OCI-LY7 (cell line): ENCODE results near the gene C16orf87. TPM values are rescaled to one million over a fixed set of nuclear protein-coding genes. Genes with fewer than 3 reads are reported as not detected.

Experiments used
- BruUV-seq: library from RNA; stranded (reverse); fragments of 400-500 nt; replicated peaks from 2 replicates; lab custom pipeline; 2021; lab: Mats Ljungman, UMichigan
- CTCF ChIA-PET: fragments of 300-600 bp; sonication (Branson Sonifier 250); formaldehyde crosslinking; loops from one replicate; lab custom pipeline; 2022; ENCODE audit warnings: antibody characterized with exemption; ENCODE audit not compliant: unreplicated experiment; lab: Charles Lee
- POLR2A ChIA-PET: fragments of 300-600 bp; sonication (Branson Sonifier 250); formaldehyde crosslinking; loops from one replicate; lab custom pipeline; 2022; ENCODE audit warnings: antibody characterized with exemption; lab: Charles Lee
- DNase-seq: peaks from one replicate; pipeline ENCODE4 v3.0.0-alpha.2; 2015; ENCODE audit warnings: low spot score
- H2AFZ ChIP-seq: fragments of 200-600 bp; sonication (generic), shearing (Covaris generic); 2 replicates; pipeline ENCODE4 v1.6.1; 2014; ENCODE audit warnings: mild to moderate bottlenecking, antibody characterized with exemption, low read length, moderate library complexity
- H3K27ac ChIP-seq: fragments of 200-600 bp; sonication (generic); 2 replicates; pipeline ENCODE4 v1.5.1; 2014; ENCODE audit warnings: mixed run types, low read depth, mild to moderate bottlenecking, moderate library complexity, low read length, inconsistent platforms; ENCODE audit not compliant: poor library complexity, severe bottlenecking
- H3K36me3 ChIP-seq: fragments of 200-600 bp; sonication (generic); 2 replicates; pipeline ENCODE4 v1.6.1; 2014; ENCODE audit warnings: mild to moderate bottlenecking, antibody characterized with exemption, low read length, moderate library complexity, mixed read lengths; ENCODE audit not compliant: insufficient read depth
- H3K4me1 ChIP-seq: fragments of 200-600 bp; sonication (generic); 2 replicates; pipeline ENCODE4 v1.5.1; 2014; ENCODE audit warnings: mild to moderate bottlenecking, low read length; ENCODE audit not compliant: insufficient read depth, poor library complexity, severe bottlenecking
- H3K4me2 ChIP-seq: fragments of 200-600 bp; sonication (generic); 2 replicates; pipeline ENCODE4 v1.6.1; 2014; ENCODE audit warnings: mild to moderate bottlenecking, low read length
- H3K4me3 ChIP-seq: fragments of 200-600 bp; sonication (generic); 2 replicates; pipeline ENCODE4 v1.5.1; 2014; ENCODE audit warnings: mild to moderate bottlenecking, low read depth, low read length; ENCODE audit not compliant: poor library complexity, severe bottlenecking
- H3K79me2 ChIP-seq: fragments of 200-600 bp; sonication (generic); 2 replicates; pipeline ENCODE4 v1.6.1; 2016; ENCODE audit warnings: low read depth, mild to moderate bottlenecking, low read length, moderate library complexity, mixed read lengths; ENCODE audit not compliant: insufficient read depth
- H3K9me2 ChIP-seq: fragments of 200-600 bp; sonication (generic); 2 replicates; pipeline ENCODE4 v1.6.1; 2016; ENCODE audit warnings: mild to moderate bottlenecking, low read length, mixed read lengths; ENCODE audit not compliant: insufficient read depth
- H3K9me3 ChIP-seq: fragments of 200-600 bp; sonication (generic); 2 replicates; pipeline ENCODE4 v1.6.1; 2014; ENCODE audit warnings: mild to moderate bottlenecking, mixed run types, low read length, mixed read lengths
- H4K20me1 ChIP-seq: fragments of 200-600 bp; sonication (generic); 2 replicates; pipeline ENCODE4 v1.6.1; 2014; ENCODE audit warnings: mild to moderate bottlenecking, antibody characterized with exemption, low read length, moderate library complexity, mixed read lengths; ENCODE audit not compliant: insufficient read depth
- EZH2phosphoT487 ChIP-seq: fragments of 200-600 bp; sonication (generic); IDR thresholded peaks from 2 replicates; pipeline ENCODE4 v1.6.1; 2018; ENCODE audit warnings: low read depth, borderline replicate concordance, mild to moderate bottlenecking, mixed run types, antibody characterized with exemption, low read length, moderate library complexity, mixed read lengths
- intact Hi-C: fragments of 100-400 bp; cut with micrococcal nuclease; formaldehyde crosslinking; loops from one replicate; pipeline ENCODE4 v1.10.0; 2022; ENCODE audit not compliant: unreplicated experiment
- total RNA-seq, 2 experiments: library from RNA; depleted of rRNA in 1 of 2; stranded (reverse); fragments of >200 nt in 1 of 2; shearing (Covaris generic) in 1 of 2; gene quantifications; 2 replicates each; pipeline ENCODE4 v1.2.3, GENCODE V29; 2014 to 2022
- TF ChIP-seq, protein P1 (sequence below): fragments of 200-600 bp; sonication (generic); conservative IDR thresholded peaks from 2 replicates; pipeline ENCODE4 v1.5.1; 2014; ENCODE audit warnings: mild to moderate bottlenecking, antibody characterized with exemption, low read length, moderate library complexity, mixed read lengths

Gene C16orf87
- total RNA-seq, 2 experiments from 2014 or later: 9.1 to 21.1 TPM

- Histone ChIP-seq H3K79me2 (no peaks in the 10 kb centered on the region), H3K36me3 (no peaks in the 10 kb centered on the region), H4K20me1 (no peaks in the 10 kb centered on the region), H3K4me2 (no peak overlapping the region), H3K4me3 (no peak overlapping the region), H3K4me1 (no peaks in the 10 kb centered on the region), H3K9me2 (no peaks in the 10 kb centered on the region), H3K9me3 (no peaks in the 10 kb centered on the region), H2AFZ (no peak overlapping the region), H3K27ac (no peak overlapping the region)
- no peak for DNase-seq
- TF ChIP-seq, protein P1, sequence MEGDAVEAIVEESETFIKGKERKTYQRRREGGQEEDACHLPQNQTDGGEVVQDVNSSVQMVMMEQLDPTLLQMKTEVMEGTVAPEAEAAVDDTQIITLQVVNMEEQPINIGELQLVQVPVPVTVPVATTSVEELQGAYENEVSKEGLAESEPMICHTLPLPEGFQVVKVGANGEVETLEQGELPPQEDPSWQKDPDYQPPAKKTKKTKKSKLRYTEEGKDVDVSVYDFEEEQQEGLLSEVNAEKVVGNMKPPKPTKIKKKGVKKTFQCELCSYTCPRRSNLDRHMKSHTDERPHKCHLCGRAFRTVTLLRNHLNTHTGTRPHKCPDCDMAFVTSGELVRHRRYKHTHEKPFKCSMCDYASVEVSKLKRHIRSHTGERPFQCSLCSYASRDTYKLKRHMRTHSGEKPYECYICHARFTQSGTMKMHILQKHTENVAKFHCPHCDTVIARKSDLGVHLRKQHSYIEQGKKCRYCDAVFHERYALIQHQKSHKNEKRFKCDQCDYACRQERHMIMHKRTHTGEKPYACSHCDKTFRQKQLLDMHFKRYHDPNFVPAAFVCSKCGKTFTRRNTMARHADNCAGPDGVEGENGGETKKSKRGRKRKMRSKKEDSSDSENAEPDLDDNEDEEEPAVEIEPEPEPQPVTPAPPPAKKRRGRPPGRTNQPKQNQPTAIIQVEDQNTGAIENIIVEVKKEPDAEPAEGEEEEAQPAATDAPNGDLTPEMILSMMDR: no peak
- TF ChIP-seq EZH2phosphoT487: no peak
- no TSS peak for BruUV-seq
- POLR2A ChIA-PET: interaction anchor here (0.7 to 1.3 kb wide), 3 partner anchors 56 to 145 kb away, joined by 3 read pairs; no protein-coding TSS in a partner anchor
- intact Hi-C loops: no loop called here
- CTCF ChIA-PET: no interaction called here
Observed at GRCh38 chr16:46842192-46842895, 11.4 kb upstream of the C16orf87 start.

- intact Hi-C loops: no loop called here
- H3K4me2 ChIP-seq: no peak overlapping the region
- peaks cover 15% of the 10 kb centered on the region for H3K4me1 ChIP-seq
- no peaks in the 10 kb centered on the region for H3K9me3 ChIP-seq
- BruUV-seq: no TSS peak
- no peak overlapping the region for H3K27ac ChIP-seq
- no peaks in the 10 kb centered on the region for H3K36me3 ChIP-seq
- H3K4me3 ChIP-seq: no peak overlapping the region
- TF ChIP-seq EZH2phosphoT487: no peak
- TF ChIP-seq, protein P1: no peak
- no peak overlapping the region for H2AFZ ChIP-seq
- ChIA-PET POLR2A (interaction anchor here (0.7 to 1.0 kb wide), 3 partner anchors 14 to 113 kb away, joined by 3 read pairs; no protein-coding TSS in a partner anchor), CTCF (no interaction called here)
- H3K79me2 ChIP-seq: no peaks in the 10 kb centered on the region
- no peak for DNase-seq
- no peaks in the 10 kb centered on the region for H3K9me2 ChIP-seq
- no peaks in the 10 kb centered on the region for H4K20me1 ChIP-seq
Observed at GRCh38 chr16:46839986-46840443, 9.0 kb upstream of the C16orf87 start.
